BJ (cell line): Measurements from ENCODE around the gene ST7L. TPM values are rescaled to one million over a fixed set of nuclear protein-coding genes. Genes with fewer than 3 reads are reported as not detected.

Experiments
- CTCF ChIA-PET: fragments of 350-600 bp; formaldehyde crosslinking; extraction: SDS; loops from one replicate; lab custom pipeline; 2021; ENCODE audit warnings: antibody characterized with exemption, inconsistent platforms; lab: Yijun Ruan, JAX
- POLR2A ChIA-PET: fragments of 300-600 bp; sonication (Branson Sonifier 250); formaldehyde crosslinking; extraction: SDS; loops from one replicate; lab custom pipeline; 2021; ENCODE audit warnings: antibody characterized with exemption; lab: Charles Lee
- DNase-seq: peaks from one replicate; pipeline ENCODE4 v3.0.0-alpha.2; 2011; ENCODE audit warnings: low read depth
- H3K27me3 ChIP-seq: 2 replicates; pipeline ENCODE4 v1.6.0; 2011; ENCODE audit warnings: low read length; ENCODE audit not compliant: control insufficient read depth, insufficient read depth
- H3K36me3 ChIP-seq: 2 replicates; pipeline ENCODE4 v1.5.1; 2011; ENCODE audit warnings: low read length; ENCODE audit not compliant: control insufficient read depth, insufficient read depth
- H3K4me3 ChIP-seq: 2 replicates; pipeline ENCODE4 v1.5.1; 2011; ENCODE audit warnings: low read depth, mild to moderate bottlenecking, control low read depth, low read length
- CTCF ChIP-seq: IDR thresholded peaks from 2 replicates; pipeline ENCODE4 v1.5.1; 2011; ENCODE audit warnings: low read depth, mild to moderate bottlenecking, control low read depth, inconsistent platforms, low read length, moderate library complexity; ENCODE audit not compliant: insufficient read depth
- polyA plus RNA-seq: library from polyadenylated mRNA; depleted of rRNA; stranded (reverse); fragments of >200 nt; gene quantifications from 2 replicates; pipeline ENCODE4 v1.2.3, GENCODE V29; 2011

ST7L gene
- polyA plus RNA-seq, 1 experiment, result 7.2 TPM

GRCh38 chr1:112524251-112524650 is 94.7 kb downstream of the ST7L start:
- CTCF ChIA-PET, result interaction anchor here (1.1 to 4.2 kb wide), 2 partner anchors 19 to 23 kb away, joined by 3 to 24 read pairs; no protein-coding TSS in a partner anchor
- POLR2A ChIA-PET, result interaction anchor here (0.9 kb wide), 1 partner anchor 21 kb away, joined by 4 read pairs; no protein-coding TSS in a partner anchor
- DNase-seq, result no peak
- no peak for TF ChIP-seq CTCF
- Histone ChIP-seq H3K36me3 (no peaks in the 10 kb centered on the region; the same call in 1 of the 2 replicates), H3K4me3 (no peak overlapping the region), H3K27me3 (no peaks in the 10 kb centered on the region)

GRCh38 chr1:112522621-112523020 is 96.3 kb downstream of the ST7L start:
- ChIA-PET CTCF (interaction anchor here (1.1 to 4.2 kb wide), 5 partner anchors 11 to 131 kb away, joined by 3 to 24 read pairs (median 3); no protein-coding TSS in a partner anchor), POLR2A (interaction anchor here (1.0 kb wide), 1 partner anchor 38 kb away, joined by 8 read pairs; no protein-coding TSS in a partner anchor)
- peak; percentile 66 for DNase-seq
- no peak for TF ChIP-seq CTCF
- no peaks in the 10 kb centered on the region for H3K27me3 ChIP-seq
- no peak overlapping the region for H3K4me3 ChIP-seq
- no peaks in the 10 kb centered on the region; the same call in 1 of the 2 replicates for H3K36me3 ChIP-seq

- no peak for DNase-seq
- H3K36me3 ChIP-seq, result no peaks in the 10 kb centered on the region; the same call in 1 of the 2 replicates
- ChIA-PET POLR2A (no interaction called here), CTCF (no interaction called here)
- H3K27me3 ChIP-seq, result no peaks in the 10 kb centered on the region
- no peak for TF ChIP-seq CTCF
- no peak overlapping the region for H3K4me3 ChIP-seq
Measured at GRCh38 chr1:112520166-112520565, 98.8 kb downstream of the ST7L start.

GRCh38 chr1:112518186-112518585 is 100.8 kb downstream of the ST7L start:
- POLR2A ChIA-PET, result no interaction called here
- DNase-seq, result no peak

GRCh38 chr1:112517646-112518045 is 101.3 kb downstream of the ST7L start:
- no peak overlapping the region for H3K4me3 ChIP-seq
- no peak for TF ChIP-seq CTCF
- no peak for DNase-seq
- ChIA-PET POLR2A (no interaction called here), CTCF (interaction anchor here (1.5 kb wide), 1 partner anchor 16 kb away, joined by 7 read pairs; no protein-coding TSS in a partner anchor)
- no peaks in the 10 kb centered on the region for H3K36me3 ChIP-seq
- H3K27me3 ChIP-seq, result no peaks in the 10 kb centered on the region

More at GRCh38 chr1:112518186-112518585, 100.8 kb downstream of the ST7L start:
- H3K27me3 ChIP-seq, result no peaks in the 10 kb centered on the region
- no peaks in the 10 kb centered on the region for H3K36me3 ChIP-seq
- no peak overlapping the region for H3K4me3 ChIP-seq
- CTCF ChIA-PET, result interaction anchor here (1.1 to 1.5 kb wide), 2 partner anchors 8 to 17 kb away, joined by 4 to 7 read pairs; no protein-coding TSS in a partner anchor
- no peak for TF ChIP-seq CTCF
